CD14-positive monocyte (primary cell): ENCODE measurements around the gene RAB40AL. TPM values are rescaled to one million over a fixed set of nuclear protein-coding genes. Genes with fewer than 3 reads are reported as not detected.
"Not testable (repeated sequence)": the region's sequence is repeated elsewhere in the genome, so short reads cannot be mapped to it uniquely, and the experiment has no call there.

Experiments used
- DNase-seq, 3 donors: peaks; one replicate each; pipeline ENCODE4 v3.0.0-alpha.2; 2011 to 2022
- H2AFZ ChIP-seq: 2 replicates; pipeline ENCODE4 v1.6.0; 2012; ENCODE audit warnings: mild to moderate bottlenecking, low read depth, low read length, inconsistent platforms; ENCODE audit not compliant: insufficient read depth, poor library complexity, severe bottlenecking
- H3K27ac ChIP-seq, 2 donors: 1 replicate in 1 of 2; 2 replicates in 1 of 2; pipeline ENCODE4 v1.5.1; 2012 to 2013; ENCODE audit warnings: low read length in 2 of 2, control low read depth in 1 of 2, inconsistent platforms in 1 of 2, low read depth in 1 of 2, mild to moderate bottlenecking in 1 of 2
- H3K27me3 ChIP-seq, 2 donors: one replicate each; pipeline versions ENCODE4 v1.6.0 to v1.6.1; 2011 to 2013; ENCODE audit warnings: low read length in 2 of 2; ENCODE audit not compliant: control insufficient read depth in 2 of 2, insufficient read depth in 2 of 2
- H3K36me3 ChIP-seq, 2 donors: replicated peaks in 1 of 2; 1 replicate in 1 of 2; 2 replicates in 1 of 2; pipeline versions ENCODE4 v1.5.1 to v1.6.1; 2012 to 2013; ENCODE audit warnings: low read length in 2 of 2, control low read depth in 1 of 2, inconsistent platforms in 1 of 2, mild to moderate bottlenecking in 1 of 2; ENCODE audit not compliant: insufficient read depth in 2 of 2, control insufficient read depth in 1 of 2
- H3K4me1 ChIP-seq, 2 donors: 1 replicate in 1 of 2; 2 replicates in 1 of 2; pipeline versions ENCODE4 v1.5.1 to v1.6.1; 2012 to 2013; ENCODE audit warnings: low read length in 2 of 2, control low read depth in 1 of 2, inconsistent platforms in 1 of 2, mild to moderate bottlenecking in 1 of 2, moderate library complexity in 1 of 2; ENCODE audit not compliant: insufficient read depth in 2 of 2, control insufficient read depth in 1 of 2
- H3K4me2 ChIP-seq: replicated peaks from 2 replicates; pipeline ENCODE3; 2012; ENCODE audit warnings: low read length, moderate library complexity, mild to moderate bottlenecking; ENCODE audit not compliant: poor library complexity, severe bottlenecking; ENCODE audit errors: extremely low read depth
- H3K4me3 ChIP-seq, 3 experiments: fragments of 200-600 bp in 1 of 3; sonication (generic) in 1 of 3; replicated peaks in 1 of 3; 1 replicate in 2 of 3; 2 replicates in 1 of 3; pipeline ENCODE4 v1.5.1; 2011 to 2013; ENCODE audit warnings: low read length in 3 of 3, mild to moderate bottlenecking in 3 of 3, control low read depth in 2 of 3, low read depth in 2 of 3, inconsistent platforms in 1 of 3, moderate library complexity in 1 of 3
- H3K79me2 ChIP-seq: 2 replicates; pipeline ENCODE4 v1.6.0; 2012; ENCODE audit warnings: mild to moderate bottlenecking, control low read depth, inconsistent platforms, low read length, moderate library complexity; ENCODE audit not compliant: insufficient read depth
- H3K9ac ChIP-seq: 2 replicates; pipeline ENCODE4 v1.6.0; 2017; ENCODE audit warnings: low read length, mild to moderate bottlenecking; ENCODE audit not compliant: insufficient read depth, poor library complexity, severe bottlenecking
- H3K9me3 ChIP-seq, 2 donors: replicated peaks in 1 of 2; 1 replicate in 1 of 2; 2 replicates in 1 of 2; pipeline versions ENCODE4 v1.5.1 to v1.6.1; 2012 to 2013; ENCODE audit warnings: low read length in 2 of 2, control low read depth in 1 of 2; ENCODE audit not compliant: control insufficient read depth in 1 of 2, insufficient read depth in 1 of 2
- H4K20me1 ChIP-seq: 2 replicates; pipeline ENCODE4 v1.6.0; 2012; ENCODE audit warnings: mild to moderate bottlenecking, low read length, control low read depth, moderate library complexity; ENCODE audit not compliant: insufficient read depth
- H3K27ac Mint-ChIP-seq, 7 donors: one replicate each; pipeline ENCODE4 v1.8.0; 2020; ENCODE audit warnings: mild to moderate bottlenecking in 7 of 7, mixed read lengths in 7 of 7, moderate library complexity in 6 of 7, inconsistent platforms in 2 of 7
- H3K27me3 Mint-ChIP-seq, 3 donors: one replicate each; pipeline ENCODE4 v1.8.0; 2021 to 2022; ENCODE audit warnings: low read depth in 3 of 3, mild to moderate bottlenecking in 3 of 3, mixed read lengths in 3 of 3, moderate library complexity in 3 of 3, inconsistent platforms in 1 of 3
- H3K36me3 Mint-ChIP-seq, 2 donors: one replicate each; pipeline ENCODE4 v1.8.0; 2020; ENCODE audit warnings: mixed read lengths in 2 of 2, inconsistent platforms in 1 of 2, mild to moderate bottlenecking in 1 of 2
- H3K4me1 Mint-ChIP-seq: one replicate; pipeline ENCODE4 v1.8.0; 2020; ENCODE audit warnings: mild to moderate bottlenecking, mixed read lengths
- H3K4me3 Mint-ChIP-seq, 2 donors: one replicate each; pipeline ENCODE4 v1.8.0; 2020; ENCODE audit warnings: mild to moderate bottlenecking in 2 of 2, mixed read lengths in 2 of 2, moderate library complexity in 1 of 2
- H3K9me3 Mint-ChIP-seq, 7 donors: one replicate each; pipeline ENCODE4 v1.8.0; 2020 to 2022; ENCODE audit warnings: mixed read lengths in 7 of 7, mild to moderate bottlenecking in 6 of 7, moderate library complexity in 6 of 7, inconsistent platforms in 2 of 7
- CTCF ChIP-seq: fragments of 200-600 bp; IDR thresholded peaks from one replicate; pipeline ENCODE4 v1.8.0; 2022; ENCODE audit warnings: antibody characterized with exemption, mild to moderate bottlenecking
- WGBS: methylation state at CpG from one replicate; pipeline ENCODE4 v1.1.5; 2013; ENCODE audit warnings: missing lambda C conversion rate; ENCODE audit not compliant: insufficient coverage; 5-methylcytosine and 5-hydroxymethylcytosine counted together
- intact Hi-C, 2 donors: fragments of 100-400 bp; cut with micrococcal nuclease; formaldehyde crosslinking; loops; one replicate each; pipeline versions ENCODE4 v1.15.0 to v1.15.1; 2023
- polyA minus RNA-seq: library from RNA; depleted of rRNA, polyadenylated mRNA; stranded (reverse); fragments of >200 nt; gene quantifications from 2 replicates; pipeline ENCODE4 v1.2.3, GENCODE V29; 2012
- polyA plus RNA-seq, 3 donors: library from polyadenylated mRNA; depleted of rRNA in 1 of 3; unstranded in 2 of 3; stranded (reverse) in 1 of 3; fragments of 300-500 nt in 2 of 3; fragments of >200 nt in 1 of 3; fragmentation: Illumina TruSeq in 2 of 3; gene quantifications; 1 replicate in 2 of 3; 2 replicates in 1 of 3; pipeline ENCODE4 v1.2.3, GENCODE V29; 2012 to 2021
- total RNA-seq, 12 experiments: library from RNA in 1 of 12; stranded (reverse) in 1 of 12; fragments of 120-200 nt in 1 of 12; gene quantifications; one replicate each; pipeline ENCODE4 v1.2.4 and lab custom pipeline; 2013 to 2026; ENCODE audit warnings: mixed read lengths in 6 of 12, inconsistent platforms in 1 of 12

Gene RAB40AL
- total RNA-seq (2013): 0.06 TPM
- polyA plus RNA-seq: under 1 TPM in 1 of 3 donors, not detected in 2; 0.13 TPM
- polyA minus RNA-seq: 0.14 TPM in 1 of 2 replicates, not detected in the other
- 0 to 0.16 (median 0.06) reads per million in 11 experiments for total RNA-seq (lab: John Stamatoyannopoulos, UW)

GRCh38 chrX:102936972-102937371 is at the start of gene RAB40AL:
Gene RAB40AL, plus strand, starts transcription at chrX:102937272. Its CDS starts 47 bp downstream, at chrX:102937319.
- intact Hi-C loops, H3K27me3 Mint-ChIP-seq, H3K4me3 Mint-ChIP-seq, H3K9me3 ChIP-seq, H3K27ac Mint-ChIP-seq, H3K4me1 Mint-ChIP-seq, H3K36me3 Mint-ChIP-seq, H3K4me2 ChIP-seq, H3K4me3 ChIP-seq, H4K20me1 ChIP-seq, DNase-seq, H2AFZ ChIP-seq, H3K4me1 ChIP-seq, H3K79me2 ChIP-seq, H3K9ac ChIP-seq, H3K9me3 Mint-ChIP-seq, H3K27ac ChIP-seq, H3K36me3 ChIP-seq, H3K27me3 ChIP-seq: not testable (repeated sequence)
- WGBS: 90% methylated on average over 2 of the region's 15 CpGs

- H3K27me3 Mint-ChIP-seq: peaks cover 0 to 10% (median 0%) of the 10 kb centered on the region in 3 donors
- no peaks in the 10 kb centered on the region for H3K4me1 Mint-ChIP-seq
- Histone ChIP-seq H3K36me3 (no peaks in the 10 kb centered on the region), H3K9ac (no peak overlapping the region), H3K9me3 (no peaks in the 10 kb centered on the region), H3K27me3 (no peaks in the 10 kb centered on the region), H3K4me1 (no peaks in the 10 kb centered on the region), H2AFZ (no peak overlapping the region), H3K27ac (no peak overlapping the region), H4K20me1 (no peaks in the 10 kb centered on the region), H3K4me3 (no peak overlapping the region), H3K79me2 (no peaks in the 10 kb centered on the region), H3K4me2 (no peak overlapping the region)
- no peak overlapping the region for H3K27ac Mint-ChIP-seq
- 86% methylated on average over 1 of the region's 3 CpGs for WGBS
- intact Hi-C loops: no loop called here
- no peak overlapping the region for H3K4me3 Mint-ChIP-seq
- peaks cover 0 to 4% of the 10 kb centered on the region in 2 donors for H3K36me3 Mint-ChIP-seq
- H3K9me3 Mint-ChIP-seq: no peaks in the 10 kb centered on the region
- no peak for TF ChIP-seq CTCF
- no peak for DNase-seq
Measured at GRCh38 chrX:102887687-102888086, 49.4 kb upstream of the RAB40AL start.
